Left renal pelvis (tissue), 4 donors: ENCODE results near the gene CCDC149. TPM values are rescaled to one million over a fixed set of nuclear protein-coding genes. Genes with fewer than 3 reads are reported as not detected.

Source experiments
- polyA plus RNA-seq, 4 donors: library from polyadenylated mRNA; unstranded; fragments of 120-200 nt; gene quantifications; one replicate each; pipeline ENCODE4 v1.2.1, GENCODE V29; 2013; ENCODE audit not compliant: insufficient read length in 4 of 4

The CCDC149 gene
- polyA plus RNA-seq, 4 donors = 12.9 to 21.6 (median 19.4) TPM

Other genes starting within 250 kb of the CCDC149 start
- 10 to 100 TPM in 3 of 4 donors, 1 to 10 TPM in 1; 8.2 to 33.7 (median 12.9) TPM for gene SOD3, start 117.5 kb downstream of the CCDC149 start, polyA plus RNA-seq
- 10 to 100 TPM; 20.7 to 32.2 (median 26.5) TPM for gene LGI2, start 117.9 kb upstream of the CCDC149 start, polyA plus RNA-seq
- gene SEPSECS, start 247.4 kb upstream of the CCDC149 start, polyA plus RNA-seq = 10 to 100 TPM; 10.7 to 20.7 (median 18.5) TPM